Globus pallidus (tissue), 1 donor: ENCODE data around the gene MAIP1.
"Not testable (repeated sequence)": the region's sequence is repeated elsewhere in the genome, so short reads cannot be mapped to it uniquely, and the experiment has no call there.

ENCODE experiments used
- DNase-seq: peaks from one replicate; pipeline ENCODE4 v3.0.0-alpha.2; 2015; ENCODE audit warnings: low spot score

The MAIP1 gene, protein sequence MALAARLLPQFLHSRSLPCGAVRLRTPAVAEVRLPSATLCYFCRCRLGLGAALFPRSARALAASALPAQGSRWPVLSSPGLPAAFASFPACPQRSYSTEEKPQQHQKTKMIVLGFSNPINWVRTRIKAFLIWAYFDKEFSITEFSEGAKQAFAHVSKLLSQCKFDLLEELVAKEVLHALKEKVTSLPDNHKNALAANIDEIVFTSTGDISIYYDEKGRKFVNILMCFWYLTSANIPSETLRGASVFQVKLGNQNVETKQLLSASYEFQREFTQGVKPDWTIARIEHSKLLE

GRCh38 chr2:199955339-199956061 is at the start of gene MAIP1, which contains the start of gene TYW5:
Gene MAIP1 (plus strand): TSS chr2:199955582. CDS start chr2:199955799, 217 bp downstream.
Gene TYW5 (minus strand): TSS chr2:199955491. CDS start chr2:199955470, 21 bp downstream.
- DNase-seq = peak; percentile 87

DNA sequence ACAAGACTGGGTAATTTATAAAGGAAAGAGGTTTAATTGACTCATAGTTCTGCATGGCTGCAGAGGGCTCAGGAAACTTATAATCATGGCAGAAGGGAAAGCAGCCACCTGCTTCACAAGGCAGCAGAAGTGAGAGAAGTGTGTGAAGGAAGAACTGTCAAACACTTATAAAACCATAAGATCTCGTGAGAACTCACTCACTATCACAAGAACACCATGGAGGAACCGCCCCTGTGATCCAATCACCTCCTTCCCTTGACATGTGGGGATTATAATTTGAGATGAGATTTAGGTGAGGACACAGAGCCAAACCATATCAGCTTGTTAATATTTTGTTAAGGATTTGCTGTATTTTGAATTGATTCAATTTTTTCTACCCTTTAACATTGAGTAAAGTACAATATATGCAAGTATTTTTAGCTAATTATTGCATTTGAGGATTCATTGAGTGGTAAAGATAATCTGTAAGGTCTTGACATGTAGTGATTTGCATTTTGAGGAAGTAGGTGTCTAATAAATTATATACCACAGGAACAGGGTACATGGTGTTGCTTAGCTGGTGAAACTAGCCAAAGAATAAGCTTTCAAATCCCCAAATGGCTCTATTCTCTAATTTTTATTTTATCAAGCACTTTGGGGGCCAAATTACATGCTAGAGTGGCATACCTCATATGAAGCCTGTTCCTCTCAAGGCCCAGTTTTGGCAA is 48.2 kb upstream of the MAIP1 start:
- DNase-seq = no peak

- DNase-seq = no peak
Observed at GRCh38 chr2:199910338-199911051, 44.9 kb upstream of the MAIP1 start.

DNA sequence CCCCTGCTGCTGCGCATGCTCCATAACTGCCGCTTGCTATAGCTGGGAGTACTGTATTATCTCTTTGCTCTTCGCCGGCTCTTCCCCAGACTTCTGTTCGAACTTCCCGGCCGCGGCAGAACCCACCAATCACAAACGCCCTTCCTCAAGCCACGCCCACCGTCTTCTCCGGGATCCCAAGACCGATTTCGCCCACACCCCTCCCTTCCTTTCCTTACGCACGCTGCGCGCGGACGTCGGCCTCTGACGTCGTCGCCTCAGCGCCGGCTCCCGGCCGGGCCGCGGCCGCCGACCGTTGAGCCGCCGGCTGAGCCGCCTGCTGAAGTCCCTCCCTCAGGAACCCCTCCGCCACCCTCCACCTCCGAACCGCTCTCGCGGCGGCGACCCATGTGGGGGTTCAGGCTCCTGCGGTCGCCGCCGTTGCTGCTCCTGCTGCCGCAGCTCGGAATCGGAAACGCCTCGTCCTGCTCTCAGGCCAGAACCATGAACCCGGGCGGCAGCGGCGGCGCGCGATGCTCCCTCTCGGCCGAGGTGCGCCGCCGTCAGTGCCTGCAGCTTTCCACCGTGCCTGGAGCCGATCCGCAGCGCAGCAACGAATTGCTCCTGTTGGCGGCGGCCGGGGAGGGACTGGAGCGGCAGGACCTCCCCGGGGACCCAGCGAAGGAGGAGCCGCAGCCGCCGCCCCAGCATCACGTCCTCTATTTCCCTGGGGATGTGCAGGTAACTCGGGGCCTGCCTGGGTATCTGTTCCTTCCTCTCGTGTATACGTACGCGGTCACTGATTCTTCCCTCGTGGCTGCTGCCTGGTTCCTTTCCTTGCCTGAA is 44.1 kb upstream of the MAIP1 start, which contains the start of gene C2orf69:
Gene C2orf69 (plus strand): TSS at position 242 of the 825 bp plus-strand sequence. CDS start 146 bp downstream, at position 388.
- peak; percentile 96 for DNase-seq

DNA sequence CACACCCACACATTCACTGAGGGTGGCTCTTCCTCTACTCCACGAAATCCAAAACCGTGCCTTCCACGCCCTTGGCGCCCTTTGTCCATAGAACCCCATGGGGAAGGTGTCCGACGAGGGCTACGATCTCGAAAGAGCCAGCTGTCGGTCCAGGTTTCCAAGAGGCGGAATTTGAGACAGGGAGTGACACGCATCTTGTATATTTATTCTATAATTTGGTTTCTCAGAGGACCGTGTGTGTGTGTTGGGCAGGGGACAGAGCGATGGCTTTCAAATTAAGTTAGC is 43.6 kb upstream of the MAIP1 start:
- no peak for DNase-seq

- DNase-seq = not testable (repeated sequence)
Observed at GRCh38 chr2:199912553-199913114, 42.7 kb upstream of the MAIP1 start.

DNA sequence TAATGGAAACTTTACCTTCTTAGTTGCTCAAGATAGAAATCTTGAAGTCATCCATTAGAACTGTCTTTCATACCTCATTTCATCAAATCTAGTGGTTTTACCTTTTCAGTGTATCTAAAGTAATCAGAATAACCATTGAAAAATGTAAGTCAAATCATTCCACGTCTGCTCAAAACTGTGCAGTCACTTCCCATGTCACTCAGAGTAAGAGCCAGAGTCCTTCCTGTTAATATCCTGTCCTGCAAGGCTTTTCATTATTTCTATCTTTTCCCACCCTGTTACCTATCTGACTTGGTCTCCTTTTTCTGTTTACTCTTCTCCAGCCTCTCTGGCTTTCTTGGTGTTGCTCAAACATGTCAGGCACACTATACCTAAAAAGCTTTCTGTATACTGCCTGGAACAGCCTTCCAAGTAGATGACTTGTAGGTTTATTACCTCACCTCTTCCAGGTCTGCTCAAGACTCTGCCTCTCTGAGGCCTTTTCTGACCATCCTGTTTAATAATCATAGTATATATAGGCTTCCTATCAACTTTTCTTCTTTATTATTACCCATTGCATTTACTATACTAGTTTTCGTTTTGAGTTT is 40.9 kb upstream of the MAIP1 start:
- no peak for DNase-seq

DNA sequence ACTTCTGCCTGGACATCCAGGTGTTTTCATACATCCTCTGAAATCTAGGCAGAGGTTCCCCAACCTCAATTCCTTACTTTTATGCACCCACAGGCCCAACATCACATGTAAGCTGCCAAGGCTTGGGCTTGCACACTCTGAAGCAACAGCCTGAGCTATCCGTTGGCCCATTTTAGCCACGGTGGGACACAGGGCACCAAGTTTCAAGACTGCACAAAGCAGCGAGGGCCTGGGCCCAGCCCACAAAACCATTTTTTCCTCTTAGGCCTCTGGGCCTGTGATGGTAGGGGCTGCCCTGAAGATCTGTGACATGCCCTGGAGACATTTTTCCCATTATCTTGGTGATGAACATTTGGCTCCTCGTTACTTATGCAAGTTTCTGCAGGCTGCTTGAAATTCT is 38.4 kb upstream of the MAIP1 start:
- DNase-seq = no peak

DNA sequence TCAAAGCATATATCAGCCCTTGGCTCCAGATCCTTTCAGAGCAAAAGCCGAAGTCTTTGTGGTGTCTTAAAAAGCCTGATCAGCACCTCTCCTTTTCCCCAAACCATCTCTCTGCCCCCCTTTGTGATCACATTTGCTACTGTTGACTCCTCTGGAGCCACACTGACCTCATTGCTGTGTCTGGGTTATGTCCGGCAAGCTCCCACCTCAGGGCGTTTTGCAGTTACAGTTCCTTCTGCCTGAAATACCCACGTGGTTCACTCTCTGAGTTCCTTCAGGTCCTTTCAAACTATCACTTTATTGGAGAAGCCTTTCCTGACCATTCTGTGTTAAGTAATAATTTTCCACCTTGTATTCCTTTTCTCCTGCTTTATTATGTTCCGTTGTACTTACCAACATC is 32.5 kb upstream of the MAIP1 start:
- no peak for DNase-seq

DNA sequence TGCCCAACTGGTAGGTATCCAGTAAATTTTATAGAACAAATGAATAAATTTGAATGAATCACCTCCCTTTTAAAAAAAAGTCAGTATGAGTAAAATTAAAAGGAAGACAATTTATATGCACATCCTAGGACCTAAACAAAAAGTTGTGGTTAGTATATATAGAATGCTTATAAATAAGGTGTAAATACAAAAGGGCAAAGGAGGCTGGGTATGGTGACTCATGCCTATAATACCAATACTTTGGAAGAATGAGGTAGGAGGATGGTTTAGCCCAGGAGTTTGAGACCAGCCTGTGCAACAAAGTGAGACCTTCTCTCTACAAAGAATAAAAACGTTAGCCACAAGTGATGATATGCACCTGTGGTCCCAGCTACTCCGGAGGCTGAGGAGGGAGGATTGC is 31.5 kb upstream of the MAIP1 start:
- no peak for DNase-seq

DNA sequence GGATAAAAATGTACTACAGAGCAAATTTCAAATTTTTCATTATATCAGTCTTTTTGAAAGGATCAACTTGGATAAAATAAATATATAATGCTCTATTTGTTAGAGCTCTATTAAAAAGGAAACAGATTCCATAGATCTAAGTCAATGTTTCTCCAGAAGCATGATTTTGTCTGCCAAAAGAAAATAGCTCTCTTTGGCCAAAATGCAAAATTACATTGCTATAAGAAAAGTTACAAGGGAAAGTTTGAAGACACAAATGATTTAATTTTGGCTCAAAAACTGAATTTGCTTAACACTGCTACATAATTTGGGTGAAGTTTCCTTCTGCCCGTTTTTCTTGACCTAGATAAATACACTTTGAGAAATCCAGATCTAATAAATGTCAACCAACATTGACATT is 28.6 kb upstream of the MAIP1 start:
- no peak for DNase-seq

GRCh38 chr2:199928226-199928625 is 27.2 kb upstream of the MAIP1 start:
- no peak for DNase-seq

- no peak for DNase-seq
Observed at GRCh38 chr2:199928626-199929025, 26.8 kb upstream of the MAIP1 start.

- no peak for DNase-seq
Observed at GRCh38 chr2:199929262-199929661, 26.1 kb upstream of the MAIP1 start.

- peak; percentile 98 for DNase-seq
Observed at GRCh38 chr2:199932312-199932855, 23.0 kb upstream of the MAIP1 start.

DNA sequence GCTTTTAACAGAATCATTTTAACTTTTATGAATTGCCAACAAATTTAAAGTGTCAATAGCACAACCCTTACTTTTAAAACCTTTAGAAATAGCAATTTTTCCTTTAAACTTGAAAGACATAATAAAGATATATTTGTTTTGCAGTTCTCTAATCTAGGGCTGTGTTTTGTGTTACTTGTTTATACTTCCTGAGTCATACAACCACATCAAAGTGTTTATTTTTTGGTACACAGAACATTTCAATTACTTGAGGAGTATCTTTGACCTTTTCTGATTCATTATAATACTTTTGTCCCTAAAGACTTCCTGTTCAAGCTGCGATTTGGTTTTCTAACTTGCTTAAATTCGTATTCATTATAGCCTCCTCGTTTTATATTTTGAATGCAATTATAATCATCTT is 21.9 kb upstream of the MAIP1 start:
- DNase-seq = no peak

DNA sequence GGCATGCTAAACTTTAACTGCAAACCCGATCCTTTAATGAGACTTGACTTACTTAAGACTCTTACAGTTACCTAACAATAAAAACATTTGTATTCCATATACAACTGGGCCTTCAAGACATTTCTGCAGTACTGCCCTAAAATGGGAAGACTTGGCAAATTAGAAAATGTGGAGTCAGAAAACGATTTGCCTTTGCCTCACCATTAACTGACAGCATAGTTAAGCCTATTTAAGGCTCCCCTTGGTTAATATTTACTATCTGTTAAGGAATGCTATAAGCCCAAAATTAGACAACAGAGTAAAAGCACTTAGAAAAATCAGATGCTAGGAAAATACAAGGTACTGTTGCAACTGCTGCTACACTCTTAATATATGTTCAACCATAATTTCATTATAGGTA is 18.8 kb upstream of the MAIP1 start:
- no peak for DNase-seq

GRCh38 chr2:199940373-199940772 is 15.0 kb upstream of the MAIP1 start:
- DNase-seq = no peak

- no peak for DNase-seq
Observed at GRCh38 chr2:199943373-199943772, 12.0 kb upstream of the MAIP1 start.

DNA sequence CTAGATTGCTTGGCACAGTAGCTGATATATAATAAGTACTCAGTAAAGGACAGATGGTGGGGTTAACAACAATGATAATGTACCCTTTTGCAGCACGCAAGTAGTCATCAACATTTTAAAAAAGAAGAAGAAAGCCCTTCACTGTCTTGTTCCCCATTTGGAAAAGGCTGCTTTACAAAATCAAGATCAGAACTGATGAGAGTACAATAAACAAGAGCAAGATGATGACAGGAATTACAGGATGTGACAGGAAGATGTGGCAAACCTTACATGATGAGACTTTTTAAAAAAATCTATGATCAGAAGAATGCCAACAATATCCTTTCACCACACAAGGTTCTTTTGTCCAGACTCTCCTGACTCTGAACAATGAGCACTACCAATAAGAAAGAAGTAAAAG is 9.2 kb upstream of the MAIP1 start:
- DNase-seq = no peak
